Measurements from ENCODE around the gene STX18. TPM values are rescaled to one million over a fixed set of nuclear protein-coding genes. Genes with fewer than 3 reads are reported as not detected.

Gene STX18
- 10 to 100 TPM; 25.6 to 26.5 TPM for total RNA-seq

DNA sequence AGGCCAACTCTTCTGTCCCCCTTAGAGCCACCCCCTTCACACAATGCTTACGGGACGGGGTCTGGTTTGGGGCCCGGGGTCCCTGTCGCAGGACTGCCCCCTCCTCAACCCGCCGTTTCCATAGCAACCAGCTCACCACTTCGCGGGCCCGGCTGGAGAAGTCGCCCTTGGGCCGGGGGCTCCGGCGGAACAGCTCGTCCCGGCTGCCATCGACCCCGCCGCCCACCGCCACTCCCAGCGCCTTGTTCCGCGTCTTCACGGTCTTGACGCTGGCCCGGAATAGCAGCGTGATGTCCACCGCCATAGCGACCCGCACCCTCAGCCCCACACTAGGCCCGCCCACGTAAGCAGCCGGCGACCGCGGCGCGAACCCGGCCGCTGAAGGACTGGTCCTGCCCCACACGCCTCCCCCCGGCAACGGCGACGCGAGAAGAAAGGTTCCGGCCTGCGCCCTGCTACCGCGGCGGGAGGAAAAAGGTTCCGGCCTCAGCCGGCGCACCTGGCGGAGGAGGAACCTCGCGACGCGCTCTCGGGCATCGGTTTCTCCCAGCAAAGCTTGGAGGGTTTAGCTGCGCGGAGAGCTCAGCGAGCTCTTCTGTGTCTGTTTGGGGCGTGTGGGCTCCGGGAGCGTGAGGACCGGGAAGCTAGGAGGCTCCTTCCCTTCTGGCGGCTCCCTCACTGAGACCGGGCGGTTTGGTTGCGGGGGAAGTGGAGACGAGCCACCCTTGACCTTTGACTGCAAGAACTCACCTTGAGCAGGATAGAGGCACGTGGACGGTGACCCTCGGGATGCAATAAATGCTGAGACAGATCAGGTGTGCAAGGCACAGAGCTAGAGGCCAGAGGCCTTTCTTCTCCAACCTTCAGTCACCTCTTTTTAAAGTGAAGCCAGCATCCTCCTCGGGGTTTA lies at the start of gene STX18:
Gene STX18, minus strand, starts transcription at position 388 of the 910 bp plus-strand sequence. Its CDS starts 84 bp downstream, at position 304.
- peaks cover 8% of the 10 kb centered on the region for H3K36me3 Mint-ChIP-seq
- peaks cover 51% of the 10 kb centered on the region for H3K4me1 Mint-ChIP-seq
- CTCF ChIA-PET: interaction anchor here (0.7 to 3.8 kb wide), 7 partner anchors 12 to 53 kb away, joined by 3 to 20 read pairs (median 4); no protein-coding TSS in a partner anchor
- no peaks in the 10 kb centered on the region for H3K9me3 Mint-ChIP-seq (ENCODE audit: low read depth)
- H3K27ac Mint-ChIP-seq: peak within 1 kb of the TSS; percentile 96
- DNase-seq (peak; percentile 89), ATAC-seq (peak; percentile 97)
- H3K4me3 Mint-ChIP-seq: peak within 1 kb of the TSS; percentile 90
- no peaks in the 10 kb centered on the region for H3K27me3 Mint-ChIP-seq

DNA sequence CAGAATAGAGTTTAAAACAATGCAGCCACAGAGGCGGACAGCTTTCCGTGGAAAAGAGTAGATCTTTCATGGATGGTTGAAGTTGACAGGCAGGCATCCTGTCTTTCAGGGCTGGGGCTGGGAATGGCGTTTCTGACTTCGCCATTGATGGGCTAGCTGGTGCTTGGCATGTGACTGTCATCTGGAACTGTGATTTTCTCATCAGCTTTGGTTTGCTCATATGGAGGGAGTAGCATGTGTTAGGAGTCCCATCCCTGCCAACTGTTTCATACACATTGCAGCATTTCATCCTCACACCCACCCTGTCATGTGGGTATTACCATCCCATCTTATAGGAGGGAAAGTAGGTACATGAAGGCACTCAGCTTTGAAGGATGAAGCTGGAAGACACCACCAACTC lies 49.2 kb upstream of the STX18 start:
- Mint-ChIP-seq H3K27ac (no peak overlapping the region), H3K4me3 (no peak overlapping the region), H3K36me3 (peaks cover 21% of the 10 kb centered on the region), H3K9me3 (ENCODE audit: low read depth) (peaks cover 14% of the 10 kb centered on the region), H3K27me3 (no peaks in the 10 kb centered on the region), H3K4me1 (no peaks in the 10 kb centered on the region)
- no peak for DNase-seq
- CTCF ChIA-PET: no interaction called here
- ATAC-seq: no peak

GRCh38 chr4:4590546-4590945 lies 48.7 kb upstream of the STX18 start:
- DNase-seq (no peak), ATAC-seq (no peak)
- Mint-ChIP-seq H3K36me3 (peaks cover 17% of the 10 kb centered on the region), H3K9me3 (ENCODE audit: low read depth) (peaks cover 10% of the 10 kb centered on the region), H3K27me3 (no peaks in the 10 kb centered on the region), H3K4me1 (no peaks in the 10 kb centered on the region), H3K27ac (no peak overlapping the region), H3K4me3 (no peak overlapping the region)
- CTCF ChIA-PET: no interaction called here

GRCh38 chr4:4585012-4585670 lies 43.3 kb upstream of the STX18 start:
- H3K27me3 Mint-ChIP-seq: no peaks in the 10 kb centered on the region
- CTCF ChIA-PET: no interaction called here
- no peak overlapping the region for H3K27ac Mint-ChIP-seq
- ATAC-seq (no peak), DNase-seq (no peak)
- peaks cover 2% of the 10 kb centered on the region for H3K9me3 Mint-ChIP-seq (ENCODE audit: low read depth)
- H3K4me1 Mint-ChIP-seq: no peaks in the 10 kb centered on the region
- H3K36me3 Mint-ChIP-seq: peaks cover 7% of the 10 kb centered on the region
- no peak overlapping the region for H3K4me3 Mint-ChIP-seq

- no peaks in the 10 kb centered on the region for H3K4me1 Mint-ChIP-seq
- DNase-seq: no peak
- no peaks in the 10 kb centered on the region for H3K27me3 Mint-ChIP-seq
- H3K27ac Mint-ChIP-seq: no peak overlapping the region
- CTCF ChIA-PET: no interaction called here
- peaks cover 7% of the 10 kb centered on the region for H3K36me3 Mint-ChIP-seq
- ATAC-seq: no peak
- H3K4me3 Mint-ChIP-seq: no peak overlapping the region
- H3K9me3 Mint-ChIP-seq (ENCODE audit: low read depth): peaks cover 2% of the 10 kb centered on the region
Observed at GRCh38 chr4:4583606-4584005, 41.8 kb upstream of the STX18 start.

- CTCF ChIA-PET: no interaction called here
- Mint-ChIP-seq H3K9me3 (ENCODE audit: low read depth) (peaks cover 2% of the 10 kb centered on the region), H3K36me3 (peaks cover 7% of the 10 kb centered on the region), H3K4me1 (no peaks in the 10 kb centered on the region), H3K27me3 (no peaks in the 10 kb centered on the region), H3K27ac (no peak overlapping the region), H3K4me3 (no peak overlapping the region)
- ATAC-seq: no peak
- DNase-seq: no peak
Observed at GRCh38 chr4:4582653-4583052, 40.8 kb upstream of the STX18 start.

DNA sequence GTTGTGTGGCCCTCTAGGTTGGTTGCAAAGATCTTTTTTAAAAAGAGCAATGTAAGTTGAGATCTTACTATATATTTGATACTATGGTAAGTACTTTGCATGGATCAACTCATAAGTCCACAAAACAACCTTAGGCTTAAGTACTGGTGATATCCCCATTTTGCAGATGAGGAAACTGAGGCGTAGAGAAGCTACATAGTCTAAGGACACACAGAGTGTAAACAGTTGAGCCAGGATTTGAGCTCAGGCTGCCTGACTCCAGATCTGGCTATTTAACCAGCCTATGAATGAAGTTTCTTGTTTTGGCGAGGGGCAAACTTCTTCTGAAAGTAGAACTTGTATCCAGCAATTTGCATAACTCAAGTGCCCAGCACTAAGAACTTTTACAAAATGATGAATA lies 38.6 kb upstream of the STX18 start:
- CTCF ChIA-PET: no interaction called here
- peaks cover 3% of the 10 kb centered on the region for H3K36me3 Mint-ChIP-seq
- DNase-seq (no peak), ATAC-seq (no peak)
- no peak overlapping the region for H3K27ac Mint-ChIP-seq
- no peaks in the 10 kb centered on the region for H3K27me3 Mint-ChIP-seq
- H3K4me3 Mint-ChIP-seq: no peak overlapping the region
- peaks cover 4% of the 10 kb centered on the region for H3K4me1 Mint-ChIP-seq
- H3K9me3 Mint-ChIP-seq (ENCODE audit: low read depth): no peaks in the 10 kb centered on the region

DNA sequence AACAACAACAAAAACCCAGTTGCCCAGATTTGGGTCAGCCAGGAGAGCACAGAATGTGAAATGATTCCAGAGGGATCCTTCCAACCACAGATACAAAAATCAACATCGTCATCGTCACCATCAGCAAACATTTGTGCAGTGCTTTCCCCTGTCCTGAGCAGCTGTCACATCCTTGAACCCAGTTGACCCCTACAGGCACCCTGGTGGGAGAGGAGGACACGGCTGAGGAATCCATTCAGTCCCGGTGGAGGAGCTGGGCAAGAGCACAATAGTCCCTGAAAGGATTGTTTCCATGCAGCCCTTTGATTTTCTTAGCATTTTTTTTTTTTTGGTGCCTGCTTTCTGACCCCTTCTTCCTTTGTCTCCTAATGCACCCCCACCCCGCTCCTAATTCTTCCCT lies 37.1 kb upstream of the STX18 start:
- peaks cover 10% of the 10 kb centered on the region for H3K4me1 Mint-ChIP-seq
- no peak overlapping the region for H3K4me3 Mint-ChIP-seq
- CTCF ChIA-PET: no interaction called here
- DNase-seq (no peak), ATAC-seq (no peak)
- no peaks in the 10 kb centered on the region for H3K27me3 Mint-ChIP-seq
- H3K36me3 Mint-ChIP-seq: peaks cover 3% of the 10 kb centered on the region
- H3K27ac Mint-ChIP-seq: no peak overlapping the region
- H3K9me3 Mint-ChIP-seq (ENCODE audit: low read depth): no peaks in the 10 kb centered on the region

GRCh38 chr4:4577359-4577875 lies 35.6 kb upstream of the STX18 start:
- H3K4me3 Mint-ChIP-seq: no peak overlapping the region
- ATAC-seq (no peak), DNase-seq (no peak)
- no peaks in the 10 kb centered on the region for H3K27me3 Mint-ChIP-seq
- peaks cover 3% of the 10 kb centered on the region for H3K36me3 Mint-ChIP-seq
- no peak overlapping the region for H3K27ac Mint-ChIP-seq
- no peaks in the 10 kb centered on the region for H3K9me3 Mint-ChIP-seq (ENCODE audit: low read depth)
- CTCF ChIA-PET: no interaction called here
- peaks cover 10% of the 10 kb centered on the region for H3K4me1 Mint-ChIP-seq

- DNase-seq: peak; percentile 66
- CTCF ChIA-PET: interaction anchor here (0.8 to 1.0 kb wide), 4 partner anchors 23 to 88 kb away, joined by 3 read pairs; no protein-coding TSS in a partner anchor
- Mint-ChIP-seq H3K27ac (no peak overlapping the region), H3K4me1 (peaks cover 10% of the 10 kb centered on the region), H3K27me3 (no peaks in the 10 kb centered on the region), H3K4me3 (peak overlapping the region; percentile 63), H3K9me3 (ENCODE audit: low read depth) (no peaks in the 10 kb centered on the region), H3K36me3 (peaks cover 3% of the 10 kb centered on the region)
- ATAC-seq: peak; percentile 92
Observed at GRCh38 chr4:4575284-4576211, 33.7 kb upstream of the STX18 start.

GRCh38 chr4:4574792-4575191 lies 32.9 kb upstream of the STX18 start:
- peaks cover 7% of the 10 kb centered on the region for H3K36me3 Mint-ChIP-seq
- H3K4me3 Mint-ChIP-seq: peak overlapping the region; percentile 63
- peaks cover 10% of the 10 kb centered on the region for H3K4me1 Mint-ChIP-seq
- CTCF ChIA-PET: interaction anchor here (0.8 to 1.2 kb wide), 7 partner anchors 22 to 94 kb away, joined by 3 to 4 read pairs (median 3); no protein-coding TSS in a partner anchor
- ATAC-seq: no peak
- no peak for DNase-seq
- H3K9me3 Mint-ChIP-seq (ENCODE audit: low read depth): no peaks in the 10 kb centered on the region
- H3K27ac Mint-ChIP-seq: no peak overlapping the region
- H3K27me3 Mint-ChIP-seq: no peaks in the 10 kb centered on the region

DNA sequence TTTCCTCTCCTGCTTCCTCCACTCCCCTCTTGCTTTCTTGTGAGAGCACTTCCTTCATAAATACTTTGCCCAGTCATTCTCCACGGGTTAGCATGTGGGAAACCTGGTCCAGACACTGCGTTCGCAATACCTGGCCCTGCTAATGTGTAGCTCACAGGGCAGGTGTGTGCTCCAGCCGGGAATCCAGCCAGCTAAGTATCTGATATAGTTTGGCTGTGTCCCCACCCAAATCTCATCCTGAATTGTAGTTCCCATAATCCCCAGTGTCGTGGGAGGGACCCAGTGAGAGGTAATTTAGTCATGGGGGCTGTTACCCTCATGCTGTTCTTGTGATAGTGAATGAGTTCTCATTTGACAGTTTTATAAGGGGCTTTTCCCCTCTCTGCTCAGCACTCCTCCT lies 32.2 kb upstream of the STX18 start:
- CTCF ChIA-PET: interaction anchor here (0.9 to 1.2 kb wide), 6 partner anchors 32 to 95 kb away, joined by 3 to 4 read pairs (median 3); no protein-coding TSS in a partner anchor
- Mint-ChIP-seq H3K4me3 (peak overlapping the region; percentile 63), H3K9me3 (ENCODE audit: low read depth) (no peaks in the 10 kb centered on the region), H3K27me3 (no peaks in the 10 kb centered on the region), H3K27ac (no peak overlapping the region), H3K36me3 (peaks cover 8% of the 10 kb centered on the region), H3K4me1 (peaks cover 10% of the 10 kb centered on the region)
- ATAC-seq (no peak), DNase-seq (no peak)

- peaks cover 10% of the 10 kb centered on the region for H3K4me1 Mint-ChIP-seq
- H3K36me3 Mint-ChIP-seq: peaks cover 8% of the 10 kb centered on the region
- ATAC-seq: no peak
- no peaks in the 10 kb centered on the region for H3K9me3 Mint-ChIP-seq (ENCODE audit: low read depth)
- H3K27ac Mint-ChIP-seq: no peak overlapping the region
- H3K4me3 Mint-ChIP-seq: no peak overlapping the region
- CTCF ChIA-PET: interaction anchor here (1.4 kb wide), 1 partner anchor 31 kb away, joined by 4 read pairs; the partner anchor contains the start of gene STX18
- H3K27me3 Mint-ChIP-seq: no peaks in the 10 kb centered on the region
- DNase-seq: no peak
Observed at GRCh38 chr4:4572821-4573220, 31.0 kb upstream of the STX18 start.

Measured in activated CD8-positive, alpha-beta memory T cell treated with anti-CD3 and anti-CD28 coated beads, Interleukin-2, amount 10 ng/mL, durations not matched to agents 7 days and 5 days (primary cell).